ENCODE data around the gene CAPNS1.

The CAPNS1 gene

GRCh38 chr19:36139473-36140303 lies at the start of gene CAPNS1:
Gene CAPNS1 (plus strand): TSS chr19:36140066. CDS start chr19:36141012, 946 bp downstream.
- peak; percentile 96 for DNase-seq

- no peak for DNase-seq
These were observed 48.8 kb upstream of the CAPNS1 start for GRCh38 chr19:36090910-36091695.

DNA sequence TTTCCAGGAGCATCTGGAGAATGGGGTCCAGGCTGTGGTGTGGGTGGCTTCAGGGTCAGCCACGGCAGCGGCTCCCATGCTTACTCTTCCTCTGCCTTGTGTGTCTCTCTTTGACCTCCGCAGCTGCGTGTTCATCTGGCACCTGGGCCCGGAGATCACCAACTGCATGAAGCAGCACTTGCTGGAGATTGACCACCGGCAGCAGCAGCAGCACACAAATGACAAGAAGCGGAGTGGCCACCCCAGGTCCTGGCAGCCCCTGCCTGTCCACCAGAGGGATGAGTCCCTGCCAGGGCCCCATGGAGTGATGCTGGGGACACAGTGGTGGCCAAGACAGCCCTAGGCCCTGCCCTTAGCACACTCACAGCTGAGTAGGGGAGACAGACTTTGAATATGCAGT lies 47.3 kb upstream of the CAPNS1 start:
- no peak for DNase-seq

GRCh38 chr19:36093146-36093662 lies 46.7 kb upstream of the CAPNS1 start:
- DNase-seq: no peak

GRCh38 chr19:36093687-36094086 lies 46.2 kb upstream of the CAPNS1 start:
- DNase-seq: no peak

DNA sequence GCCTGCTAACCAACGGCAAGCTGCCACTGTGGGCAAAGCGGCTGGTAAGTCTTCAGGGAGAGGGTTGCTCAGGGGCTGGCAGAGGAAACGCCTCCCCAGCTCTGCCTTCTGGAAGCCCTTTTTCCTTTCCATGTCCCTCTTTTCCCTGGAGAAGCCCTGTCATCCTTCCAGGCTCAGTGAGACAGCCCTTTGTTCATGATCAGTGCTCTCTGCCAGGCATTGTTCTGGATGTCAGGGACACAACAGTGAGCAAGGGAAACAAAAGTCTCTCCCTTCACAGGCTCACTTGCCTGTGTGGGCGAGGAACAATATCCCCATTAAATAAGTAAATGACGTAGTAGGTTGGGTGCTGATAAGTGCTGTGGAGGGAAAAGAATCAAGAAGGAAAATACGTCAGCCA lies 42.8 kb upstream of the CAPNS1 start:
- no peak for DNase-seq

DNA sequence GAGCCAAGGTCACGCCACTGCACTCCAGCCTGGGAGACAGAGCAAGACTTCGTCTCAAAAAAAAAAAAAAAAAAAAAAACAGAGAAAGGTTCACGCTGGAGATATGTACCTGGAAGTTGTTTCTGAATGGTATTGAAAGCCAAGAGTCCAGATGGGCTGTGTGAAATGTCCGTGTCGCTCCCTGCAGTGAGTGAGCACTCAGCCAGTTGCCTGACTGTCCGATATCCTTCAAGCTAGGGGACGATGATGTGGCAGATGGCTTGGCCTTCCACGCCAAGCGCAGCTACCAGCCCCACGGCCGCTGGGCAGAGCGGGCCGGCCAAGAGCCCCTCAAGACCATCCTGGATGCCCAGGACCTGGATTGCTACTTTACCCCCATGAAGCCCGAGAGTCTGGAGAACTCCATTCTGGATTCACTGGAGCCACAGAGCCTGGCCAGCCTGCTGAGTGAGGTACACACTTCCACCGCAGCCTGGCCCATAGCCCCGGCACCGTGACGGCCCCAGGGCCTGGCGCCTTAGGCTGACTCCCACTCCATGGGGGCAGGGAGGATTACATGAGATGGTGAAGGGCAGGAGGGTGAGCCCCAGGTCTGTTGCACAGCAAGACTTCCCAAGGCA lies 40.6 kb upstream of the CAPNS1 start:
- DNase-seq: no peak

DNA sequence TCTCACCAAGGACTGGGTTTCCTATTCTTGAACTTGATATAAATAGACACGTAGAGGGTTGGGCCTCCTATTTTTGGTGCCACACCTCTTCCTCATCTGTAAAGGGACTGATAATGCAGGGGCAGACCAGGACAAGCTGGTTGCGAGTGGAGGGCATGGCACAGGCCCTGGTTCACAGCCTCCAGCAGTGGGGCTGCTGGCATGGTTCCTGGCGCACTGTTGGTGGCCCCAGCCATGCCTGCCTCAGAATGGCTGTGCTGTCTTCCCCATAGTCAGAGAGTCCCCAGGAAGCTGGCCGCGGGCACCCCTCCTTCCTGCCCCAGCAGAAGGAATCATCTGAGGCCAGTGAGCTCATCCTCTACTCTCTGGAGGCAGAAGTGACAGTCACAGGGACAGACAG lies 39.4 kb upstream of the CAPNS1 start:
- DNase-seq: no peak

DNA sequence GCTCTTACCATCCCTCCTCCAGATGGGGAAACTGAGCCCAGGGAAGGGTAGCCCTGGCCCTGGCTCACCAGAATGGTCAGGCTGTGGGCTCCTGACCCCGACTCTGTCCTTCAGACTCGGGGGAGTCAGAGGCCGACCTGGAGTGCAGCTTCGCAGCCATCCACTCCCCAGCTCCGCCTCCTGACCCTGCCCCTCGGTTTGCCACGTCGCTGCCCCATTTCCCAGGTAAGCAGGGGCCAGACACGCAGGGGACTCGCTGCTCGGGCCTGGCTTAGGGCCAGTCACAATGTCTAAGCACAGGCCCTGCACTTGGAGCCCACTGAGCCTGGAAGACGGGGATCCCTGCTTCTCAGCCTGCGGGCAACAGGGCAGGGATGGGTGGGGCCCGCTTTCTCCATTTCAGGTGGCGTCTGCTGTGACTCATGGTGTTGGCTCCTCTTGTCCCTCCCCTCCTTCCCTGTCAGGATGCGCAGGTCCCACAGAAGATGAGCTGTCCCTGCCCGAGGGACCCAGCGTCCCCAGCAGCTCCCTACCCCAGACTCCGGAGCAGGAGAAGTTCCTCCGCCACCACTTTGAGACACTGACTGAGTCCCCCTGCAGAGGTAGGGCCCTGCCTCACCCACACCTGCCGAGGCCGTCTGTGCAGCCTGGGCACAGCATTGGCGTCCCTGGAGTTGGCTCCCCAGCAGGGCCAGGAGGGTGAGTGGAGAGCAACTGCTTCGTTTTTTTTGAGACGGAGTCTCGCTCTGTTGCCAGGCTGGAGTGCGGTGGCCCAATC lies 38.1 kb upstream of the CAPNS1 start:
- no peak for DNase-seq

DNA sequence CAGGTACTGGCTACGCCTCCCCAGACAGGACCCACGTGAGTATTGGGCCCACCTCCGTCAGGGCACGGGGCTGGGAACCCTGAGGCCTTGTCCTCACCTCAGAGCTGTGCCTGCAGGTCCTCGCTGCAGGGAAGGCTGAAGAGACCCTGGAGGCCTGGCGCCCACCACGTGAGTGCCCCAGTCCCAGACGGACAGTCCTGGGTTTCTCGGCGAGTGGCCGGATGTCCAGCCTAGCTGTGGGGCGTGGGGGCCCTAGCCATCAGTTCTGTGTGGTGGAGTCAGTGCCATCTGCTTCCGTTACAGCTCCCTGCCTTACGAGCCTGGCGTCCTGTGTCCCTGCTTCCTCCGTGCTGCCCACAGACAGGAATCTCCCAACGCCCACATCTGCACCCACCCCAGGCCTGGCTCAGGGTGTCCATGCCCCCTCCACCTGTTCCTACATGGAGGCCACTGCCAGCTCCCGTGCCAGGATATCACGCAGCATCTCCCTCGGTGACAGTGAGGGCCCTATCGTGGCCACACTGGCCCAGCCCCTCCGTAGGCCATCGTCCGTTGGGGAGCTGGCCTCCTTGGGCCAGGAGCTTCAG lies 36.7 kb upstream of the CAPNS1 start:
- no peak for DNase-seq

GRCh38 chr19:36103842-36104552 lies 35.9 kb upstream of the CAPNS1 start:
- DNase-seq: no peak

GRCh38 chr19:36106441-36106840 lies 33.4 kb upstream of the CAPNS1 start:
- no peak for DNase-seq

DNA sequence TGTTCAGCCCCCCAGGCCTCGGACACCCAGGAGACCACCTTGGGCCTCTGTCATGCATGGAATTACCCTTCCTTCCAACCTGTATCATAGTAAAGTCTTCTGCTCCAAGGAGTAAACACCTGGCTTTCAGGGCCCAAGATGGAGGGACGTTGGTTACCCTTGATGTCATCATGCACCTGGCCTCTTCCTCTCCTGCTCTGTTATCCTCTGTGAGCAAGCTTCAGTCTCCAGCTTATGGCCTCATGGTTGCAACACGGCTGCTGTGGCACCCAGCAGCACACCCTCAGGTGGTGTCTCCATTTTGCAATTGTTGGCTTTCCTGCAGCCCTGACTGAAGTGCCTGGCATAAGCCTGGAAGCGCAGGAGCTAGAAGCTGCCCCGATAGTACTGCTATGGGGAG lies 32.9 kb upstream of the CAPNS1 start:
- DNase-seq: no peak

GRCh38 chr19:36108684-36109083 lies 31.2 kb upstream of the CAPNS1 start:
- DNase-seq: no peak

DNA sequence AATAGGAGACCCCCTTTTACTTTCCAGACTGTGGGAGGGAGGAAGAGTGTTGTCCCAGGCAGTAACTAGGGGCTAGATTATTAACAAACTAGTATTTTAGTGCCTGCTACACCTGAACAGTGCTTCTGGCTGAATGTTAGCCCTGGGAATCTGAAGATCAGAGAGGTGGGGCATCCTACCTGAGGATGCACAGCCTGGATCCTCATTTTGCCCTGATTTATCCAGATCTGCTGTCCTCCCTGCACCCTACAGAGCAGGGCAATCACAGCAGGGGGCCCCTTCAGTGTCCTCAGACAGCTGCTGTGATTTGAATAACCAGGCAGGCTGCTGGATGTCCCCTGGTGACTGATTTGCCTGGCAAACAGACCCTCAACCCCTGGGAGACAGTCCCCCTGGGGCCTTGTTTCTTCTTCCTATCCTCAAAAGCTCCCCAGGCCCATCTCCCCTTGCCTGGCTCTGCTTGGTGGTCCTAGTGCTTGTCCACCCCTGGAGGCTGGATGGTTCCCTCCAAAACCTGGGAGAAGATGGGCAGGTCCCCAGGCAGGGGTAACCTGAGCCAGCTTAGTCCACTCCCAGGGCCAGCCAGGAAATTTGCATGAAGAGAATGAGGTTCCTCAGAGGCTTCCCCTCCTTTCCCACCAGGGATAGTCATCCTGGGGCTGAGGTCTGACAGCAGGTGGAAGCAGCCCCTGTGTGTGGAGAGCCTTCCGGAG lies 29.2 kb upstream of the CAPNS1 start, which contains the start of gene OVOL3:
OVOL3 (plus strand) TSS at position 657 of the 713 bp plus-strand sequence. CDS start 60 bp downstream, outside the sequence.
- DNase-seq: no peak

DNA sequence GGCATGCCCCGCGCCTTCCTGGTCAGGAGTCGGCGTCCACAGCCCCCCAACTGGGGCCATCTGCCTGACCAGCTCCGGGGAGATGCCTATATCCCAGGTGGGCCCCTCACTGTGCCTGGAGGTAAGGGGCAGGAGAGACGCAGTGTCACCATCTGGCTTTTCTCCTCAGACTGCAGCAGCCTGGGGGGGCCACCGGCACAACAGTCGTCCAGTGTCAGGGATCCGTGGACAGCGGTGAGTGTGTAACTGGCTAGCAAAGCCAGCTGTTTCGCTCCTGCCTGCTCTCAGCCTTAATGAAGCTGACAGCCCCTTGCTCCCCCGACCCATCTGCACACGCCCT lies 28.7 kb upstream of the CAPNS1 start:
- DNase-seq: no peak

DNA sequence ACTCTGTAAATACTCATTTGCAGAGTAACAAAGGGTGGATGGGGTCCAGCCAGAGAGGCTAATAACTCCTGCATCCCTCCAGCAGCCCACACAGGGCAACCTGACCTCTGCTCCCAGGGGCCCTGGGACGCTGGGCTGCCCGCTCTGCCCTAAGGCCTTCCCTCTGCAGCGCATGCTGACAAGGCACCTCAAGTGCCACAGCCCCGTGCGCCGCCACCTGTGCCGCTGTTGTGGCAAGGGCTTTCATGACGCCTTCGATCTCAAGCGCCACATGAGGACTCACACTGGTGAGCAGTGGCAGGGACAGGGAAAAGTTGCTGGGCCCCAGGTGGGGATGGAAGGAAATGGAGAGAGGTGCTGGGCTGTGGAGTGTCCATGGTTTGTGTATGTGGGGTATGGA lies 27.2 kb upstream of the CAPNS1 start:
- DNase-seq: no peak

GRCh38 chr19:36113425-36113824 lies 26.4 kb upstream of the CAPNS1 start:
- DNase-seq: no peak

- DNase-seq: peak; percentile 15
These were observed 25.8 kb upstream of the CAPNS1 start for GRCh38 chr19:36113894-36114720.
